ENCODE data around the gene PPP2R2B.

Gene PPP2R2B

GRCh38 chr5:146878476-146879172, at the start of gene PPP2R2B:
PPP2R2B (minus strand) TSS chr5:146878757.
- in situ Hi-C loops (cut with HindIII; ENCODE audit: low pct_ligation_motif_present, low pct_unique_long_range_greater_than_20kb, low sequenced_read_pairs), result no loop called here
- DNase-seq, result no peak

GRCh38 chr5:146924132-146924531, 45.6 kb upstream of the PPP2R2B start:
- DNase-seq, result no peak
- in situ Hi-C loops (cut with HindIII; ENCODE audit: low pct_ligation_motif_present, low pct_unique_long_range_greater_than_20kb, low sequenced_read_pairs), result no loop called here

- no peak for DNase-seq
- in situ Hi-C loops (cut with HindIII; ENCODE audit: low pct_ligation_motif_present, low pct_unique_long_range_greater_than_20kb, low sequenced_read_pairs), result no loop called here
These were observed 42.7 kb upstream of the PPP2R2B start for GRCh38 chr5:146921225-146921624.

- no peak for DNase-seq
- in situ Hi-C loops (cut with HindIII; ENCODE audit: low pct_ligation_motif_present, low pct_unique_long_range_greater_than_20kb, low sequenced_read_pairs), result no loop called here
These were observed 41.9 kb upstream of the PPP2R2B start for GRCh38 chr5:146920351-146920881.

- DNase-seq, result no peak
- in situ Hi-C loops (cut with HindIII; ENCODE audit: low pct_ligation_motif_present, low pct_unique_long_range_greater_than_20kb, low sequenced_read_pairs), result no loop called here
These were observed 40.7 kb upstream of the PPP2R2B start for GRCh38 chr5:146919304-146919703.

- in situ Hi-C loops (cut with HindIII; ENCODE audit: low pct_ligation_motif_present, low pct_unique_long_range_greater_than_20kb, low sequenced_read_pairs), result no loop called here
- DNase-seq, result no peak
These were observed 39.4 kb upstream of the PPP2R2B start for GRCh38 chr5:146917931-146918330.

- in situ Hi-C loops (cut with HindIII; ENCODE audit: low pct_ligation_motif_present, low pct_unique_long_range_greater_than_20kb, low sequenced_read_pairs), result no loop called here
- no peak for DNase-seq
These were observed 34.3 kb upstream of the PPP2R2B start for GRCh38 chr5:146912874-146913273.

GRCh38 chr5:146910239-146910638, 31.7 kb upstream of the PPP2R2B start:
- in situ Hi-C loops (cut with HindIII; ENCODE audit: low pct_ligation_motif_present, low pct_unique_long_range_greater_than_20kb, low sequenced_read_pairs), result no loop called here
- DNase-seq, result no peak

GRCh38 chr5:146909255-146910068, 30.9 kb upstream of the PPP2R2B start:
- in situ Hi-C loops (cut with HindIII; ENCODE audit: low pct_ligation_motif_present, low pct_unique_long_range_greater_than_20kb, low sequenced_read_pairs), result no loop called here
- no peak for DNase-seq

- in situ Hi-C loops (cut with HindIII; ENCODE audit: low pct_ligation_motif_present, low pct_unique_long_range_greater_than_20kb, low sequenced_read_pairs), result no loop called here
- peak; percentile 1 for DNase-seq
These were observed 28.2 kb upstream of the PPP2R2B start for GRCh38 chr5:146906803-146907202.

GRCh38 chr5:146904890-146905289, 26.3 kb upstream of the PPP2R2B start:
- DNase-seq, result no peak
- in situ Hi-C loops (cut with HindIII; ENCODE audit: low pct_ligation_motif_present, low pct_unique_long_range_greater_than_20kb, low sequenced_read_pairs), result no loop called here

GRCh38 chr5:146903789-146904188, 25.2 kb upstream of the PPP2R2B start:
- in situ Hi-C loops (cut with HindIII; ENCODE audit: low pct_ligation_motif_present, low pct_unique_long_range_greater_than_20kb, low sequenced_read_pairs), result no loop called here
- DNase-seq, result no peak

- in situ Hi-C loops (cut with HindIII; ENCODE audit: low pct_ligation_motif_present, low pct_unique_long_range_greater_than_20kb, low sequenced_read_pairs), result no loop called here
- no peak for DNase-seq
These were observed 23.9 kb upstream of the PPP2R2B start for GRCh38 chr5:146902471-146902870.

GRCh38 chr5:146897061-146897460, 18.5 kb upstream of the PPP2R2B start:
- no peak for DNase-seq
- in situ Hi-C loops (cut with HindIII; ENCODE audit: low pct_ligation_motif_present, low pct_unique_long_range_greater_than_20kb, low sequenced_read_pairs), result no loop called here

- in situ Hi-C loops (cut with HindIII; ENCODE audit: low pct_ligation_motif_present, low pct_unique_long_range_greater_than_20kb, low sequenced_read_pairs), result no loop called here
- no peak for DNase-seq
These were observed 16.4 kb upstream of the PPP2R2B start for GRCh38 chr5:146894753-146895521.

- in situ Hi-C loops (cut with HindIII; ENCODE audit: low pct_ligation_motif_present, low pct_unique_long_range_greater_than_20kb, low sequenced_read_pairs), result no loop called here
- DNase-seq, result no peak
These were observed 15.4 kb upstream of the PPP2R2B start for GRCh38 chr5:146893991-146894390.

- DNase-seq, result no peak
- in situ Hi-C loops (cut with HindIII; ENCODE audit: low pct_ligation_motif_present, low pct_unique_long_range_greater_than_20kb, low sequenced_read_pairs), result no loop called here
These were observed 13.7 kb upstream of the PPP2R2B start for GRCh38 chr5:146892231-146892630.

GRCh38 chr5:146891511-146891910, 13.0 kb upstream of the PPP2R2B start:
- DNase-seq, result no peak
- in situ Hi-C loops (cut with HindIII; ENCODE audit: low pct_ligation_motif_present, low pct_unique_long_range_greater_than_20kb, low sequenced_read_pairs), result no loop called here
